Stimulated activated CD8-positive, alpha-beta memory T cell treated with anti-CD3 and anti-CD28 coated beads, Interleukin-4, amount 100 ng/mL, for 1 hour (primary cell): ENCODE measurements around the gene XIRP2.

Source experiments
- DNase-seq, 2 donors: peaks; one replicate each; pipeline ENCODE4 v3.0.0-alpha.2; 2020; ENCODE audit warnings: low read depth in 2 of 2, low spot score in 1 of 2

Gene XIRP2

DNA sequence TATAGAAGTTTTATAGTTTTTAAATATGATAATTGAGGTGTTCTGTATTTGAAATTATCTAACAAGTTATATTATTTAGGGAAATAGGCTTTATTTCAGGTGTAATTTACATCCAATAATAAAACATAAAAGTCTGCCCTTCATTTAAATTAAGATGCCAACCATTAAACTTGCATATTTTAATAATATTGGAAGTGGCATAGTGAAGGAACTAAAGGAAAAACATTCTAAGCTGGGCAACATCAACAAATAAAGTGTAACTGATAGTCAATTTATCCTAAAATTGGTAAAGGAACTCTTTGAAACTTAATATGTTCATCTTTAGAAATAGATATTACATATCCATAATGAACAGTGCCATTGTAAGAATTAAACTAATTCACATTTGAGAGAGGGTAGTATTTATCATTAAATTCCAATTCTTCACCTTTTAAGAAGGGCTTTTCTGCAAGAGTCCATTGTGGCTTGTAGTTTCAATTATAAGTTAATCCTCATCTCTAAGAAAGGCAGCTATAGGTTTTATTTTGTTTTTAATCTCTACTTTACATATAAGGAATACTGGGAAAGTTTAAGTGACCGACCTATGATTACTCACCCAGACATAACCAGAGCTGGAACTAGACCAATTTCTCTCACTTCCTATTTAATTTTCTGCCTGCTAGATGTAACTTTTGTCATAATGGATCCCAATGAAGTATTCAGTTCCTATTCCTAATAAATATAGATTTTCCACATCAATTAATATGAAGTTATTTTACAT is 401.6 kb downstream of the XIRP2 start:
- no peak for DNase-seq

GRCh38 chr2:167292430-167293171 is 404.3 kb downstream of the XIRP2 start, which contains the start of gene B3GALT1:
Gene B3GALT1, plus strand, starts transcription at chr2:167293001.
- no peak for DNase-seq

DNA sequence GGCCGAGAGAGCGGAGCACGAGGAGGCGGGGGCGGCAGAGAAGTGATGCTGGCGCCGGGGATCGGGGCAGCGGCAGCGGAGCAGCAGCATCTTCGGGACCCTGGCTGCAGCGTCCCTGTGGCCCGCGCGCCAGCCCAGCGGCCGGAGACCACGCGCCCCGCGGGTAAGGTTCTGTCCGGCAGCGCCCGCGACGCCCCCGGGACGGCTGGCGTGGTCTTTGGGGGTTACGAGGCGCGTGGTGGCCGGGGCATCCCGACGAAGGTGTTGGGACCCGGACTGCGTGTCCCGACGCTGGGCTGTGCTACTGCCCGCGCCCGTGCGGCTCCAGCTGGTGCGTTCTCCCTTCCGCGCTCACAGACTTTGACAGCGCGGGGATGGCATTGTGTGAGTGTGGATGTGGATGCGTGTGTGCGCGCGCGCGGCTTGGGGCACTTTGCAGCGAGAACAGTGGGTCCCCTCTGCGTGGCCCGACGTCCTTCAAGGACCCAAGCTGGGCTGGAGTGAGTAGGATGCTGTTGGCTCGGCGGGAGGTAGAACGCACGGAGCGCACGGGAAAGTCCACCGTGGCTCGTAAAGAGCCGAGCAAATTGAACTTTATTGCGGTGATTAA is 405.0 kb downstream of the XIRP2 start:
- DNase-seq: no peak

DNA sequence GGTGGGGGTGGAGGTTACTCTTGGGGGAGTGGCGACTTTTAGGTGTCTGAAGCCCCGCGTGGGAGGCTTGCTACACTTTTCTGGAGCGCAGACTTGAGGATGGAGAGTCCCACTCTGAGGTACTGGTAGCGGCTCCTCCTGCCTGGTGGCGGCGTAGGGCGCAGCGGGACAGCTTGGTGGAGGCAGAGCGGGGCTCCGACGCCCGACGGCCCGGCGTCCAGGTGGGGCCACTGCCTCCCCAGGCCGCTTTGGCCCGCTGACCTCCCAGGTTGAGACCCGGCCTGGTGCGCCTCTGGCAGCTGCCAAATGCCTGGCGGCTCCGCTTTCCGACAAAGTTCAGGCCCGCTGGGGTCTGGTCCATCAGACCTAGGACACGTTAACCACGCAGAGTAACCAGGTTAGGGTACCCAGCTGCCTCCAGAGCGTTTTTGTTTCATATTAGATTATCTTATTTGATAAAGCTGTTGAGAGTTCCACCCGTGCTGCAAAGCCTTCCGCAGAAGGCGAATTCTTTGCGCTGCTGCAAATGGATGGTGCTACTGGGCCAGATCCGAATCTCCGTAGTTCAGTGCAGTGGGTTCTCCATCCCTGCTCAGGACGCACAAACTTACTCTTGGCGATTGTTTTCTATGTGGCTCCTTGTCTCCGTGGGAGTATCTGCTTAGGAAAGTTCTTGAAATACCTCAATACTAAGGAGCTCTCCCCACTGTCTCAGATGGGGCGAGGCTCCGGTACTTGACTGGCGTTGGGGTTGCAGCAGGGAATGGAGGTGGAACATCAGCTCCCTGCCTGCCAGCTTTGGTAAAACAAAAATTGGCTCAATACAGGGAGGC is 405.9 kb downstream of the XIRP2 start:
- DNase-seq: no peak

DNA sequence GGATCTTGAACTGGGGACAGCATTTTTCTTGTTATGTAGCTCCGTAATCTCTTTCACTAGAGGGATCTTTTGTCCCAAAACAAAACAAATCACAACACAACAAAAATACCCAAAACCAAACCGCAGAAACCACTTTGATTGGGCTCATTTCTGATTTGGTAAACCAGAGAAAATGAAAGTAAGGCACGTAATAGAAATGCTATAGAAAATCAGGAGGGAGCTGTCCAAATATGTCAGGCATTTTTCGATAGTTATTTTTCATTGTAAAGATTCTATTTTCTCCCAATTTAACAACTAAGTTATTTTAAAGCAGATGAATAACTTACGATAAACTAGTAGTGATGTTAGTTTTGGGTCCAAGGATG is 406.5 kb downstream of the XIRP2 start:
- no peak for DNase-seq

DNA sequence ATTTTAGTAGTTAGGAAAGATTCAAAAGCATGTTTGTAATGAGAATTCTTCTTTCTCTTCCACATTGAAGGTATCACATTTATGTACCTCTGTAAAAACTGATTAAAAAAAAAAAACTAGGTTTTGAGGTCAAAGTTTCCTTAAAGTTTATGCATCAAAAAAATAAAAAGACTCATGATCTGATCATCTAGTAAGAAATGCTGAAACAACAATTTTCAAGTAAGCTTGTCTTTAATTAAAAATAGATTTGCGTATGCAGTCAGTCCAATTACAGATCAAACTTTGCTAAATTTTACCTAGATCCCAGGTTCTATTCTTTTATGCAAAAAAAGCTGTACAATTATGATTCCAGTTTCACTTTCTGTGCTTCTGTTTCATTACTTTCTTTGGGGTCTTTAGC is 409.0 kb downstream of the XIRP2 start:
- DNase-seq: no peak

- no peak for DNase-seq
Observed at GRCh38 chr2:167298017-167298416, 409.7 kb downstream of the XIRP2 start.
